NCI-H69 (cell line): ENCODE results near the gene EAF1.
"Not testable (repeated sequence)": the region's sequence is repeated elsewhere in the genome, so short reads cannot be mapped to it uniquely, and the experiment has no call there.

Experiments used
- DNase-seq: peaks from one replicate; lab custom pipeline; 2025; lab: John Stamatoyannopoulos, UW

EAF1 gene

DNA sequence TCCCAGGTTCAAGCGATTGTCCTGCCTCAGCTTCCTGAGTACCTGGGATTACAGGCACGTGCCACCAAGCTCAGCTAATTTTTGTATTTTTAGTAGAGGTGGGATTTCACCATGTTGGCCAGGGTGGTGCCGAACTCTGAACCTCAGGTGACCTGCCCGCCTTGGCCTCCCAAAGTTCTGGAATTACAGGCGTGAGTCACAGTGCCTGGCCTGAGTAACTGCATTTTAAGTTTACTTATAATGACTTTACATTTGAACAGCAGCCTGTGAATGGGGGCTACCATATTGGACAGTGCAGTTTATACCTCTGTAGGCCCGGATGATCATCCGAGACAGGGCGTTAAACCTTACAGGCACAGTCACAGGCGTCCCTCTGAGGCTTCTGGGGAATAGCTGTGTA lies 24.8 kb downstream of the EAF1 start:
- no peak for DNase-seq

DNA sequence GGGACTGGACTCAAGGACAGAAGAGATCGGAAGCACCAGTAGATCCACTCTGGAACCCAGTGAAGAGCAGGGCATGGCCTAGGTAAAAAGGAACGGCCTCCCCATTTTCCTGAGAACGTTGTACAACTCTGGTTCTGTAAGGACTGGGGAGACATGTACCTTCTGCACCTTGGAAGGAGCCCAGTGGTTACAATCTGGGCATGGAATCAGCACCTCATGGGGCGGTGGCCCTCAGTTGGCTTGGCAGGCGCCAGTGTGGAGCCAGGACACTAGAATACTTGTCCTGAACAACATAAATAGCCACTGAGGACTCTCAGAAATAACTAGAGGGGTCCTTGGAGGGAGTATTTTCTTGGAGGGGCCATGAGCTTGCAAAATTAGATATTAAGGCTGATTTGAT lies 25.6 kb downstream of the EAF1 start:
- no peak for DNase-seq

DNA sequence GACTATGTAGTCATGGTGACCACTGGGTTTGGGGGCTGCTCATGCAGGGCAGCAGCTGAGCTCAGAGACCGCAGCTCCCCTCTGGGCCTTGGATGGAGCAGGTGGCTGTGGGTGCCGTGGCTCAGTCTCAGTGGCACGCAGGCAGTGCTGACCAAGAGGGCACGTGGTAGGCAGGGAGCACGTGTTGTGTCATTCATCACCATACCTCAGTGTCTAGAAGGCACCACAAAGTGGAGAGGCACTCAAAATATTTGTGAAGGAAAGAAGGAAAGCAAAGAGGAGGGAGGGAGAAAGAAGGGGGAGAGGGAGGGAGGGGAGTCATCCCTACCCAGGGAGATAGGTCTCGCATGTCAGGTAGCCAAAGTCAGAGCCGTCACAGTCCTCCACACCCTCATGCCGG lies 26.1 kb downstream of the EAF1 start:
- no peak for DNase-seq

DNA sequence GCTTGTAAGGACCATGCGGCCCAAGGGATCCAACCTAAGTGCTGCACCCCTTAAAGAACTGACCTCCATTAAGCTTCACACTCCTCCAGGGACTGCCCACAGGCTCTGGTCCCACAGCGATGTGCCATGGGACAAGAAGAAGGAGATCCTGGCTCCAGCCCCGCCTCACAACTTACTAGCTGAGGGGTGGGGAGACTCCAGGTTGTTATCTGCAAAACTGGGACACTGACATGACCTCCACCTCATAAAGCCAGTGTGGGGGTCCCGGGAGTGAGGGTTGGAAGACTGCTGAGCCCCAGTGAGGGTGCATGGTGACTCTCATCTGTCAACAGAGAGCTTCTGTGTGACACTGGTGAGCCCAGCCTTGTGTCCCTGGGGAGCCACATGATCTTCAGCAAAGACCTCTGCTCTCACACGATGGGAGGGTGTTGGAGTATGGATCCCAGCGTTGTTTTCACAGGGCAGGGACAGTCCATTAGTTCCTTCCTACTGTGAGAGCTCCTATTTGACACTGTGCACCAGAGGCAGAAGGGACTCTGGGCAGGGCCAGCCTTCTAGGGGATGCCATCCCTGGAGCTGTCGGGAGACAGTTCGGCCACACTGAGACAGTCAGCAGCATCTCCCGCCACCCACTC lies 26.7 kb downstream of the EAF1 start:
- no peak for DNase-seq

DNA sequence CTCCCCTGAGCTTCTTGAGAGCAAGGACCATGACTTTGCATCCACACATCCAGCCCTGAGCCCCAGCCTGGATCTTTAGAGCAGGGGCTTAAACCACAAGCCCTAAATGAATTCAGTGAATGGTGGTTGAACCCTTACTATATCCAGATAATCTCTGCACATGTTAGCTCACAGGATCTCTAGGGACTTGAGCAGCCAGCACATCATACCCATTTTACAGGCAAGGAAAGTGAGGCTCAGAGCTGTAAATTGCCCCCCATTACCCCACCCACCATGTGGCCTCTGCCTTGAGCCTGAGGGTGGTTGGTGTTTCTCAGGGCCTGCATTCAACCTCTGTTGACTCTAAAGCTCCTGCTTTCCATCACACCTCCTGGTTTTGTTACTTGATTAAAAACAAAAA lies 27.6 kb downstream of the EAF1 start:
- no peak for DNase-seq

DNA sequence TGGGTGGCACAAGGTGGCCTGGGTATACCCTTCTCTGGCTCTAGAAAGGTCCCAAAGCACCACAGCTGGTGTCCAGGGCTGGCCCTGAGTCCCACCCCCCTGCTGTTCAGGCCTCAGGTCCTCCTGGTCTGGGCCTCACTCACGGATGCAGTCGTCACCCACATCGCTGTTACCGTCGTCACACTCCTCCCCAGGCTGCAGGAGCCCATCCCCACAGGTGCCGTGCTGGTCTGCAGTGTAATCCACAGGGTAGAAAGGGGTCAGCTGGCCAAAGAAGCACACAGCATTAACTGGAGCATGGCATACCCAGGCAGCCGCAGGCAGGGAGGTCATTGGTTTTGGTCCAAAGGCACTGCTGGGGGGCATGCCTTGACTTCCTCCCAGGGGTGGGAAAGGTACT lies 28.4 kb downstream of the EAF1 start:
- DNase-seq: no peak

DNA sequence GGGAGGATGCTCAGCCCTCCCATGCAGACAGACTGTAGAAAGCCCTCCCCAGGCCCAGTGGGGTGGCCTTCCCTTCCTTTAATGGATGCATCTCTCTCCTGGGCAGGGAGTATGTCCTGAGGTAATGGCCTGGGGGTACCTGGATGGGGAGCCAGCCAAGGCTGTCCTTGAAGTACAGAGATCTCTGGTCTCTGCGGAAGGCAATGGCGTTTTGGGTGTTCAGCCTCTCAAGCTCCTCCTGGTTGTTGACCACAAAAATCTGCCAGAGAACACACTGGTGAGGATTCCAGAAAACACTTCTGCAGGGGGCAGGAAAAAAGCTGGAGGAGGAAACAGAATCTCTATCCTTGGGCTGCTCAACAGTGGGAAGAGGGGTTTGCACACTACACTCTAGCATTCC lies 28.9 kb downstream of the EAF1 start:
- DNase-seq: no peak

DNA sequence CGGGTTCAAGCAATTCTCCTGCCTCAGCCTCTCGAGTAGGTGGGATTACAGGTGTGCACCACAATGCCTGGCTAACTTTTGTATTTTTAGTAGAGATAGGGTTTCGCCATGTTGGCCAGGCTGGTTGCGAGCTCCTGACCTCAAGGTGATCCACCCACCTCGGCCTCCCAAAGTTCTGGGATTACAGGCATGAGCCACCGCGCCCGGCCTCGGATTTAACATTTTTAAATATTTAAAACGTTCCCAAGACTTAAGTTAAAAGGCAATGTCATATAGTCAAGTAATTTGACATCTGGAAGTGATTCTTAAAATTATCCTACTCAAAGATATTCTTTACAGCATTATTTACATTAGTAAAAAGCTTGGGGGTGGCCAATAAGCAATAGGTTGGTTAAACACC lies 29.5 kb downstream of the EAF1 start:
- DNase-seq: not testable (repeated sequence)

DNA sequence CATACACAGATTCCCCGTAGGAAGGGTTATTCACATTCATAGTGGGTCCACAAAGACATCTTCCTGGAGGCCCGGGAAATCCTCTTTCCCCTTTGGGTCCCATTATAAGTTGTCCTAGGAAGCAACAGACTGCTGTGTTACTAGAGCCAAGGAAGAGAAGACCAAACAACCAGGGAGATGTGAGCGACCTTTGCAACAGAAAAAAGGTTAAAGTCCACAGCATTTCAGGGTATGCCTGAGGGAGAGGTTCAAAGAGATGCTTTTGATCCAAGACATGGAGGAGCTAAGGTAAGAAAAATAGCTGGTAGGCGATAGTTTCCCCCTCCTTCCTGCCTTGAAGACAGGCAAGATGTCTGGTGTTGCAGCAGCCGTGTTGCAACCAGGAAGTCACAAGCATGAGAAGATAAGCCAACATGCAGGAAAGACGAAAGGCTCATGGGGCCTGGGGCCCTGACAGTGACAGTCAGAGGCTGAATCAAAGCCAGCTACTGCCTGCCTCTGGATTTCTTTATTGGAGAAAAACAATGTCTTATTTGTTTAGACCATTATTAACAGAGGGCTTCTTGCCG lies 30.9 kb downstream of the EAF1 start:
- no peak for DNase-seq

DNA sequence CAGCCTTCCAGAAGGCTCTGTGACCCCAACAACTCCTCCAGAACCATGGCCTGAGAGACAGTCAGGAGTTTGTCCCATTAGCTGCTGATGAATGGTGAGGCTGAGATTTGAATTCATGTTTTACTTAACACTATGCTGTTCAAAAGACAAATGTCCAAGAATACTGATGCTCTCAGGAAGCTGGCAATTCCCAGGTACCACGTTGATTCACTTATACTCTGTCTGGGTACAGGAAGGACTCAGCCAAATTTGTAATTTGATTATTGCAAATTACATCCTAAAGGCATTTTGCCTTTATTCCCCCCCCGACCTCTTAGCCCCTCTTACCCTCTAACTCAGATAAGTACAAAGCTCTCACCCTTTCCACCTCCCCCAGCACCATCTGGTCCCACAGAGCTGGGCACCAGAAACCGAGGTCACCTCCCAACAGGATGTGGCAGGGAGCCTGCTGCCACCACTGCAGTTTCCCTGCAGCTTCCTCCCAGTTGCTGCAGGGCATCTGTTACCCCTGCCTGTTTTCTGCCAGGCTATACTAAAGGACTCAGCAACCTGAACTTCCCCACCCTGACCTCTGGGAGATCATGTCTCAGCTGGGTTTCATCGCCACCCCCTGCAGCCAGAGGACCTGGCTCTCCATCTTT lies 33.6 kb downstream of the EAF1 start:
- peak; percentile 77 for DNase-seq

DNA sequence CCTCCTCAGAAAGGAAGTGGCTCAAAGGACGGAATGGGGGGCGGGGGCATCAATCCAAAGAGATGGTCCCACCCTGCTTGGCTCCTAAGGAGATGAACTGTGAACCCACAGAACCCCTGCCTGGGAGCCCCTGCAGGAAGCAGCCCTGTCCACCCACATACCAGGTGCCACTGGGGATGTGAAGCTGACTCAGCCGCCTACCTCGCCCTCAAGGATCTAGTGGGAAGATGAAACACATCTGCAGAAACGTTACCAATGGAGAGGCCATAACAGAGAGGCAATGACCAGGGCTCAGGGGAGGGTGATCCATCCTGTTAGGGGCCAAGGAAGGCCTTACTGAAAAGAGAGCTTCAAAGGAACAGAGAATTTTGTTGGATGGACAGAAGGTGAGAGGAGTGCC lies 35.1 kb downstream of the EAF1 start:
- DNase-seq: no peak

DNA sequence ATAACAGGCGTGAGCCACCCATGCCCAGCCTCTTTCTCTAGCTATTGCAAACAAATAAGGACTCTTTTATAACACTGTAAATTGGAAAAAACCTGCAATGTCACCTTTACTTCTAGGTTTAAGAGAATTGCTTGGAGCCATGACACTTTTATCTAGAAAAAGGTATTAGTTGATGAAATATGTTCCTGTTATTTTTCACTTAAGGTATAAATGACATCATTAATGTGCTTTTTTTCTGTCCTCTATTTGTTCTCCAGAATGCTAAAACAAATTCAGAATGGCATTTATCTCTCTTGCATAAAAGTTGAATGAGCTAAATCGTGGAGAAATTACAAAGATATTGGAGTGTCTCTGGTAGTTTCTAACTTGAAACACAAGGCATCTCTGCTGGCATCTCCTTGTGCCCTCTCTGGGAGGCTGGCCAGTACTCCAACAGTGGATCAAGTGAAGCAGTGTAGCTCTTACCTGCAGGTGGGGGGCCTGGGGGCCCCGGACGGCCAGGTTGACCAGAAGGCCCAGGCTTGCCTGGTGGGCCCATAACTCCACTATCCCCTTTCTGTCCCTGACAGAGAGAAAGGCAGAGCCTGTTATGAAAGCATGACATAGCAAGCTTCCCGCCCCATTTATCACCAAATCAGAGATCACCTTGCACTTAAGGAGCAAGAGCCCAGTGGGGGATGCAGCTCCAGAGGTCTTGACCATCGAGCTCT lies 38.6 kb downstream of the EAF1 start:
- DNase-seq: no peak

DNA sequence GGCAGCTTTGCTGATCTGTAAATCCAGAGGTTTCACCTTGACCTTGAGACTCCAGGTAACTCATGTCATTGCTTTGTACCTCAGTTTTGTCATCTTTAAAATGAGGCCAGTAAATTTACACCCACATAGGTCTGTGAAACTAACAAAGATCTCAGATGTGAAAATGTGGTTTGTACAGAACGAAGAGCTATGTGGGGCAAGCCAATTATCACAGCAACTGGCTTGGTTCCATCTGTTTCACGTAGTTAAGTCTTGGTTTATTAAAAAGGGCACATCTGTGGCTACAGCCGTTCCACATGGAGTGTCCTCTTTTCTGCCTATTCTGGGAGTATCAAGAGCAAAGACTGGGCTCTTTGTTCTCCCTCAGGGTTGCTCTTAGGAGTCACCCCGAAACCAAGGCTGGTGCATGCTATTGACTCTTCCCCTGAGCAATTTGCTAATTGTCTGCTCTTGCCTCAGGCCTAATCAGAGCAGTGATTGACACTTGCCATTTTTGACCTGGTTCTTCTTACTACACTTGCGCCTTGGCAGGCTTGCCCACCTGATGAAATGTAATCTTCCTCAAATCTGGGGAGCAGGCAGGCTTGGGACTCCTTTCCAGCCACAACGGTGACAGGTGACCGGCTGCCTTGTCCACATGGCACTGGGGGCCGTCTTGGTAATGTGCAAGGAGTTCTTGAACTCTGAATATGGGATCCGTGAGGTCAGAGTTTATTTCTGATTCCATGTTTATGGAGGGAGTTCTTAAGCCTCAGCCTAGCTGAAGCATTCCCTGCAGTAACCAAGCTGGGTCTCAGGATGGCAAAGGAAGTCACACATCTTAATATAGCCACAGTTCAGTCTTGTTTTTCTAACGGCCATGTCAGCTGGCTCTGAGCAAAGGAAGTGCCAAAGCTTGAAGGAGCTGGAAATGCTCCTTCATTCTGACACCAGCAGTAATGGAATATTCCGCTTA lies 40.1 kb downstream of the EAF1 start:
- peak; percentile 17 for DNase-seq

DNA sequence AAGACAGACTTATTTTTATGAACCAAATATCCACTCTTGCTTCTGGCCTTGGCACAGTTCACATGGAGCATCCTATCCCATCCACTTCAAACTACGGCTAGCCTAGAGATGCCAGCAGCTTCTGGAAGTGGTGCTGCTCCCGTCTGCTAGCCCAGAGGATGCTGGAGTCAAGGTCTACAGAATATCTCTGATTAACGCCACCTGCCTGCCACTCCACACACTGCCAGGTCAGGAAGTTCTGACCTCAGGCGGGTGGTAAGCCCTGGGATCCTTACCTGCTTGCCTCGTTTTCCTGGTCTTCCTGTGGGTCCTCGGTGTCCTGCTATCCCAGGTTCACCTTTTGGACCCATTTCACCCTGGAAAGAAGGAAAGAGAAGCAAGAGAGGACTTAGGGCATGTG lies 42.9 kb downstream of the EAF1 start:
- no peak for DNase-seq

DNA sequence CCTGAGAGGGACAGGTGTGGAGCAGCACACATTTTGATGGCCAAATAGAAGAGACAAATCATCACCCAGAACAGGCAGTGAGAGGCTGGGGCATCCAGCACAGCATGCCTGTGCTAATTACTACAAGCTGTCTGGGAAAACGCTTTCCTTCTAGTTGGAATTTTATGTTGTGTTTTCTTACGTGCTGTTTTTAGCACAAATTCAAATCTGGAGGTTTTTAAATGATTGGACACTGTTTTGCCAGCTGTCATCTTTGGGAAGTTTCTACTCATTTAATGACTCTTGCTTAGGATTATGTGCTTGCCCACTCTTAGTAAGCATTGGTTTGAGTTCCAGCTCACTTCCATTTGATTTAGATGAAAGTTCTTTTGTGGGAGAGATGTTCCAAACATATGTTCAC lies 43.5 kb downstream of the EAF1 start:
- no peak for DNase-seq

DNA sequence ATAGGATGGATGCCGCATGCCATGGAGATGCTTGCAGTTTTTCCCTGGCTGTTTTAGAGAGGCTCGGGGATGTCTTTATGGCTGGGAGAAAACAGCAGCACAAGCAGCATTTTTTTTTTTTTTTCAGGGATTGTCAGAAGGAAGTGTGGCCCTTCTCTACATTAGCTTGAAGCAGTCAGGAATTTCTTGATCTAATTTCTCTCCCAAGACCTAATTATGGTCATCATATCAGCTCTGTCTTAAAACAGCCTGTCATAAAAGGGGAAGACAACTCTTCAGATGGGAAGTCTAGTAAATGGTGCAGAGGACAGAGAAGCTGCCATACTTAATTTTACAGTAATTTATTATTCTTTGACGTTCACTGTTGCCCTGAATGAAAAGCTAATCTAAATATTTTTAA lies 44.5 kb downstream of the EAF1 start:
- DNase-seq: no peak

DNA sequence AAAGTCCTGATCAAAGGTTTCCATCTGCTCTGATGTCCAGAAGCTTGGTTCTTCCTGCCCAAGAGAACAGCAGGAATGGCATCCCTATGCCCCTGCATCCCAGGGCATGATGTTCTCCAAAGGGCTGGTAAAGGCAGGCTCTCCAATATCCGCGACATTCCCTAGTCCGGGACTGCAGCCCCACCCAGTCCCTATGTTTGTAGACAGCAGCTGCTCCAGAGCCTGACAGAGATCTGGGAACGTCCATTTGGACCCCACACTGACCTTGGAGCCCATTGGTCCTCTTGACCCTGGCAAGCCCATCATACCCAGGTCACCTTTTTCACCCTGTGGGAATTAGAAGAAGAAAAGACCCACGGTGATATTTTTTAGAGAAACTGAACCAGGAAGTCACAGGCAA lies 47.8 kb downstream of the EAF1 start:
- DNase-seq: no peak

DNA sequence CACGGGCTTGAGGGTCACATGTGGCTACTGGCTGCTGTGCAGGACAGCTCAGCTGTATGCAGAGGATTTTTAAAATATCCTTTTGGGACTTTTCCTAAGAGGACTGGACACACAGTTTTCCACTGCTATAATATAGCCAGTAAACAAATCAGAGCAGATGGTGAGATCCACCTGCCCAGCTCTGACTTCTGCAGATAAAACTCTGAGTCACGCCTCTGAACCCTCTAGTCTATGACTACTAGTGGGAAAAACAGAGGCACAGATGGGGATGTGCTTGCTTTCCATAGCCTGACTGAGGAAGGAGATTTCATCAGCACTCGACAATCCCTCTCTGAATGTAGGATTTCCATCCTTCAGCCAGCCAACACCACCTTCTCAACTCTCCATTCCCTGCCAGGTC lies 49.0 kb downstream of the EAF1 start:
- DNase-seq: no peak

DNA sequence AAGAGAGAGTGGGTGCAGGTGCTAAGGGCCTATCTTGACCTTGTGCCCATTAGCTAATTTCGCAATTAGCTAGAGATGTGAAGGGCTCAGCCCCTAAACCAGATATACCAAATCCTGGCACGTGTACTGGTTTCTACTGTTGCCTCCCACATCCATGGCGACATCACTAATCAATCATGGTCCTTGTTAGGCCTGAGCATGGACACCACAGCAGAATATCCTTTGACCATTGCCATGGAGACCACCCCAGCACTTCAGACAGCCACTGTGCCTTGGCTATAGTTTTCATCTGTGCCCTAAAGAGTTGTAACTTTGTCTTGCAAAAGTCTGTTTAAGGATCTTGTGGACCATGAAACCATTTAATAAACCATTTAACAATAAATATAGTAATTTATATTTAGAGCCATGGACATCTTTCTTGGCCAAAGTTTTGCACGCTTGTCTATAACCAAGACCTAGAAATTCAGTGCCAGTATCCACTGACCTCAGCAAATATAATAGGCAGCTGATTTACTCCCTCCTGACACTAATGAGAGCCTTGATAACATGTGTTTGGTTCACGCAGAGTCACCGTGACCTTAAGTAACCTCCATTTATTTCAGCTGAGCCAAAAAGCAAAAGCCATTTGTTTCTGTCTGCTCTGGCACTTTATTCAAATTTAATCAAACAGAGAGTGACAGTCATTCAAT lies 50.7 kb downstream of the EAF1 start:
- DNase-seq: peak; percentile 5

DNA sequence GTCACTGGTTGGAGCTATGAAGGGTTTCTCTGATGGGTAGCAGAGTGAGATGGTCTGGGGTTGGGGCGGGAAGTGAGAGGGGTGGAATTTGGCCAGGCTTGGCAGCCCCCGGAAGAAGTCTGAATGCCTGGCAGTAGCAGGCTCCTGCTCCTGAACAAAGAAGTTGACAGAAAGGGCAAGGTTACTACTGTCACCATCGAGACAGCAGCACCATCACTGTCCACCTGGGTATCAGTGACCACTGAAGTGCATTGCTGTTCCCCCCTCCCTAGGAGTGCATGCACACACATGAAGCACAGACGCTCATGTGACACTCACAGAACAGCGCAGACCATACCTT lies 51.2 kb downstream of the EAF1 start:
- DNase-seq: no peak

DNA sequence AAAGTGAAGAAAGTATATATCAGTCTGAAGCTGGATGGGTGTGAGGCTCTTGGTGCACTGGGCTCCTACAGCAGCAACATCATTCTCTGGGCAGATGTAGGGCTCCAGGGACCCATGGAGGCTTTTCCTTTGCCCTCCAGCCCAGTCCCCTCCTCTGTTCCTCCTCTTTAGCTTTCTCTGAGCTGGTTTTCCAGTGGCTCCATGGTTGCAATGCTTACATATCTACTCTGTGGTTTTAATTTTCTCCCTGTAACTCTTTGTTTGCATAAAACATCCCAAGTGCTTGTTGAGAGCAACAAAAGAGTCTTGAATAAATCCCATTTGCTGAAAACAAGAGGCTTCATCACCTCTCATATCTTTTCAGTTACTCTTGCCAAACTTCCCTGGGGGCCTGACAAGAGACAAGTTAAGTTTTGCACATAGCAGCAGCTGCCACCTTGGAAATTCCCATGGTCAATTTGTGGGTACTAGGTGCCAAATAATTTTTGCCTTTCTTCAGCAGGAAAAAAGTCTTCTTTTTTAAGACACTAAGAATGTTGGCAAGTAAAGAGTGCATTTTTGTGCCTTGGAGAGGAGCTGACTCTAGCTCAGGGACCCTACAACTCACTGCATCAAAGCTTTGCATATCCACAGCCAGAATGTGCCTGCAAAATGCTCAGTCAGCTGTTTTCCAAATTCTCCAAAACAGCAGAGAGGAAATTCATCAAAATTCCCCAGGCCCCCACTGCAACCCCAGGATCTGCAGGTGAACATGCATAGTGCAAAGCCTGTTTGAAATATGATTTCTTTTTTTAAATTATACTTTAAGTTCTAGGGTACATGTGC lies 52.2 kb downstream of the EAF1 start:
- DNase-seq: no peak
